ENCODE data around the gene COX10.
"Not testable (repeated sequence)": the region's sequence is repeated elsewhere in the genome, so short reads cannot be mapped to it uniquely, and the experiment has no call there.

COX10 gene

DNA sequence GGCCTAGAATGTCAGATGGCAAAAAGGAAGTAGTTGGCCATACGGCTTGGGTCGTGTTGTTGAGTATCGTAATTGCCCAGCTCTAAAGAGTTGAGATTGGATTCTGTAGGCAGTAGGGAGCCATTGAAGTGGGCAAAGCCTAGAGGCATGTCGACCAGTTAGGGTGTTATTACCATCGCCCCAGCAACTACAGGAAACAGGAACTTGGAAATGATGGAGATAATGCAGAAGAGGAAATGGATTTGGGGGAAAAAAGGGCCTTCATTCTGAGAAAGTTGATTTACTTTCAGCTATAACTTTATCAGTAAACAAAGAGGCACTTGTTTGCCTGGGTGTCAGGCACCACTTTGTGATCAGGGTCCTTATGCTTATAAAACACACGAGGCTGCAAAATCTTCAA lies 52.6 kb downstream of the COX10 start:
- no peak for DNase-seq (ENCODE audit: low read depth in 1 of 2, low spot score in 1 of 2)

DNA sequence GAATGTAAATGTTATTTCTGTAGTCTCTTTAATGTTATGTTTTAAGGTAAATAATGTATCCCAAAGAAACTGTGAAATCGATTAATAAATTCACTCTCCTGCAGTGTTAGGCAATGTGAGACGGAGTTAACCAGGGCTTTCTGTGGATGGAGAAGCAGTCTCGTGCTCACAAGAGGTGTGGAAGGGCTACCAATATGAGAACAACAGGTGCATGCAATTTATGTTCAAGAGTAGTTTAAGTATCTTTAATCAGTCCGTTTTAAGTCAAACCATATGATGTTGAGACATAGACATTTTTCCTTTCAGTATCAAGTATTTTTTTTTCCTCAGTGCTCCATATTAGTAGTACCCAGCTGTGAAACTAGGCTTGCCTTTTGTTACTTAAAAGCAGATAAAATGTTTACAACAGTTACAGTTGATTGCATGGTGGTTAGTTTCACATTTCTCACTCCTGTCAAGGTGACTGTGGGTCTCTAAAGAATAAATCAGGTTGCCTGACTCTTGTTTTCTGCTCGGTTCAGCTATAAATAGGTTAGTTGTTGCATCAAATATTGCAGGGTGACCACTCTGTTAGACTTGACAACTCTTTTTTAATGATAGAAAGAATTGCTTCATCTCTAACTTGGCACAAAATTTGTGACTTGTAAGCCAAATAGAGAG lies 54.4 kb downstream of the COX10 start:
- no peak for DNase-seq (ENCODE audit: low read depth in 1 of 2, low spot score in 1 of 2)

DNA sequence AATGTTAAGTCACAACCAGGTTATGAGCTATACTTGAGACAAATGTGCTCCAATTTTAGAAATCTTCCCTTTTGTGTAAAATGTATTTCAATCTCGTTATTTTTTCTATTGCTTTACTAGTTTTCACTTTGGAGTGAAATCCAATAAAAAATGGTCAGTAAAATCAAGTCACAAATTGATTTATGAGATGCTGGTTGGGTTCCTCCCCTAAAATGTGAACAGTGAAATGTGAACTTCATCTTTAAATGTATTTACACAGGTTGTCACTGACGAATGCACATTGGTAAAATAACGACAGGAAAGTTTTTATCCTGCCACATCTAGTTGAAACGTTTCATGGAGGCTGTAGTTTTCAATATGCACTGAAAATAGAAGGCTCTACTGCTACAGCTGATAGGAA lies 55.5 kb downstream of the COX10 start:
- no peak for DNase-seq (ENCODE audit: low read depth in 1 of 2, low spot score in 1 of 2)

DNA sequence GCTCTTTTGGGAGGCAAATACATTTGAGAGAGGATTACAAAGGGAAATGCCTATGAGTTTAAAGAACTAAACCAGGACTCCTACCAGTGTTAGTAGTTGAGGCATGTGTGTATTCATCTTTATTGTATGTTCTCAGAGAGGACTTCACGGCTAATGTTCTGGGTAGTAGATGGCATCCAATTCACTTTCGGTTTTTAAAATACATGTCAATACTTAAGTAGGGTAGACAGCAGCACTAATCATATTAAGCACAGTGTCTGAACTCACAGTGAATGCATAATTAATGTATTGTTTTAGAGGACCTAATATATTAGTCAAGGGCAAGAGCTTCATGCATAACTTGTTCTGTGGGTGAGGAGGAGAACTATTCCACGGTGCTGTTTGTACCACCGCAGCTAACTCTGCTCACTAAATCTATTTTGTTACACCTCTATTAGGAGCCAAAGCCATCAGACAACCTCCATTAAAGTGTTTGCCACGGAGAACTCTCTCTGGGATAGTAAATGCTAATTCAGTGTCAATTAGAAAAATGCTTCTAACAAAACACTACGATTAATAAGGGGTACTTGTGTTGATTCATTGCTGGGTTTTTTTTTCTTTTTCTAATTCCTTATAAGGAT lies 56.3 kb downstream of the COX10 start:
- no peak for DNase-seq (ENCODE audit: low read depth in 1 of 2, low spot score in 1 of 2)

DNA sequence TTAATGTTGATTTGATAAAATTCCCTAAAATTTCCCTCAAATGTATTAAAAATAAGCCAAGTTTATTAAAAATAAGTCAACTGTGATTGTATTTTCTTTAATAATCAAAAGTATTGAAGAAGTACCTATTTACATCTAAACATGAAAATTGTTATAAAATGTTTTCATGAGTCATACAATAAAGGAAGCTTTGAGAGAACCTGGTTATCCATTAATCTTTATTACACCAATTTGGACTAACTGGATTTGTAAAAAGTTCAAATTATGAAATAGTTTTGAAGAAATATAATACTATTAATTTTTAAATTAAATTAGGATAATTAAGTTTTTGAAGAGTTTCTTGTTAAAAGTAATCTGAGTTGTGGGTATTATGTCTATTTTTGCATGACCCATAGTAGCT lies 63.8 kb downstream of the COX10 start:
- no peak for DNase-seq (ENCODE audit: low read depth in 1 of 2, low spot score in 1 of 2)

DNA sequence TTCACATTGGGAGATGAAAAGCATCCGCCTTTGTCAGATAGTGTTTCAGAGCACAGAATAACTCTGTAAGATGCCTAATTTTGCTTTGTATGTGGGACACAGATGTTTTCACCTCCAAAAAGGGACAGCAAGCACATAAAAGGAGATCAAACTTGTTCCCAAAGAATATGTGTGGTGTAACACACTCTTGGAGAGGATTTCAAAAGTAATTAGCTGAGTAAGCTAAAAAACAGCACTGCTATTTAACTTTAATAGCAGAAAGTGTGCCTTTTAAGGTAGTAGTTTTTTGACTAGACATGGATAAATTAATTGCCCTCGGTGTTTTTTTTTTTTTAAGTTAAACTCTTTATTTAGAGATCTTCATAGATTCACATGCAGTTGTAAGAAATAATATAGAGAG lies 65.2 kb downstream of the COX10 start:
- DNase-seq (ENCODE audit: low read depth in 1 of 2, low spot score in 1 of 2): no peak

DNA sequence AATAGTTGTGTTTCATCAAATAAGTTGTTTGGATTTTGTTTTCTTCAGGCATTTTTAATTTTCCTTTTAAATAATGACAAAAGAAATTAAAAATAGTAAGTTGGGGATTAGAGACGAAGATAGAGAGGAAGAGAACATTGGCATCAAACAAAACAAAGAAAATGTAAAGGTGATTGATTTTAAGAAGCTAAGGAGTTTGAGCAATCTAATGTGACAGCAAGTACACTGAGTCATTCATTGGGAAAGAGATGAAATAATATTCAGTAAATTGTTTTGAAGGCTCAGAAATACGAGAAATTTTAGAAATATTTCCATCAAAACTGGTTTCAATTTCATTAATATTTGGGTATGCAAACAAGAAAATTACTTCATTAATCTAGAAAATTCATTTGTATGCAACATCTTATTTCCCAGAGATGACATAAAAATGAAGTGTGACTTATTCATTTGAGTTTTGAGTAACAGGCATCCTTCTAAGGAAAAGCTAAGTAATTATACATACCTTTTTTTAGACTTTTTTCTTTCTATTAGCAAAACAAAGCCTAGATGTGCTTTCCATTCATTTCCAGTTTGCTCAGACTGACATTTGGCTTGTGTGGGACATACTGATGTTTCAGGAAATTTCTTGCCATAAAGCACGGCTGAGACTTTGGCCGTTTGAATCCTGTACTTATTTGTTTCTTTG lies 66.7 kb downstream of the COX10 start:
- no peak for DNase-seq (ENCODE audit: low read depth in 1 of 2, low spot score in 1 of 2)

DNA sequence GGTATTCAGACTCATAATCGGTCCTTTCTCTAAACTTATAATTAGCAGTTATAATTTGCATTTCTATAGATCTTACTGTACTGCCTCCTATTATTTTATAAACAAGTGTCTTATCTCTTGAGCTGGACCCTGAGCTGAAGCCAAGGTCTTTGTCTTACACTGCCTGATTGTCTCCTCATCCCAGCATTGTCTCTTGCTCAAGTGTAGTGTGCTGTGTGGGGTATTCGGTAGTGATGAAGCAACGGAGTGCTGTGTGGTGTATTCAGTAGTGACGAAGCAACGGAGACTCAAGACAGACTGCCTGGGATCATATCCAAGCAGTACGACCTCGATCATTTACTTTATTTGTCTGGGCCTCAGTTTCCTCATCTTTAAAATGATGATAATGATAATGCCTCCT lies 69.3 kb downstream of the COX10 start:
- no peak for DNase-seq (ENCODE audit: low read depth in 1 of 2, low spot score in 1 of 2)

DNA sequence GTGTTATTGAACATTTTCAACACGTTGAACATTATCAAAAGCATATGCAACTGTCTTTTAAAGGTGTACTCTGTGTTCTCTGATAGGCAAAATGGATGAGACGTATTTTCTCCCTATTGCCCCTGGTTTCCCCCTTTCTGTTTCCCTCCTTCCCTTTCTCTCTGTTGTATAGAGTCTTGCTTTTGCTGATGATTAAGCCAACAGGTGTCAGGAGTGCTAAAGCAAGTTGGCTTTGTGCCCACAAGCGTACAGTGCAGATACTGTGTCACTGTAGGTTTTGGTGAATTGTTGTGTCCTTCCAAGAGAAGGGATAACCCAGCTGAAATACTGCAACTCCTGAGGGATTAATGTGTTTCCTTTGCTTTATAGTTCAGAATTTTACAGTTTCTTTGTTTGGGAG lies 74.4 kb downstream of the COX10 start:
- DNase-seq (ENCODE audit: low read depth in 1 of 2, low spot score in 1 of 2): no peak

DNA sequence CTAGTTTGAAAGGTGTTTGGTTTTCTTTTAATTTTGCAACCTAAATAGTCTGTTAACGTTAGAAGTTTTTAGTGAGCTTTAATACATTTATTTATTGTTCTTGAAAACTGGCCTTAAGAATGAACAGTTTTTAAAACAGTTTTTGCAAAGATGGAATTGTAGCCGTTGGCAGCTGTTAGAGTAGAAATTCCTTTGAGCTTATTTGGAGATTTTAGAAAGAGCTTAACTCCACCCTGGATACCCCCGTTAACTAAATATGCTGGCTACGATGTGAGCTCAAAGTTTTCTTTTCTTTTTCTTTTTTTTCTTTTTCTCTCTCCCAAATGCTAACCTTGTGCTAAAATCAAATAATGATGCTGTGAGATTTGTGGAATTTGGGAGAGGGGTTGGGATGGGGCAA lies 75.2 kb downstream of the COX10 start:
- DNase-seq (ENCODE audit: low read depth in 1 of 2, low spot score in 1 of 2): no peak

DNA sequence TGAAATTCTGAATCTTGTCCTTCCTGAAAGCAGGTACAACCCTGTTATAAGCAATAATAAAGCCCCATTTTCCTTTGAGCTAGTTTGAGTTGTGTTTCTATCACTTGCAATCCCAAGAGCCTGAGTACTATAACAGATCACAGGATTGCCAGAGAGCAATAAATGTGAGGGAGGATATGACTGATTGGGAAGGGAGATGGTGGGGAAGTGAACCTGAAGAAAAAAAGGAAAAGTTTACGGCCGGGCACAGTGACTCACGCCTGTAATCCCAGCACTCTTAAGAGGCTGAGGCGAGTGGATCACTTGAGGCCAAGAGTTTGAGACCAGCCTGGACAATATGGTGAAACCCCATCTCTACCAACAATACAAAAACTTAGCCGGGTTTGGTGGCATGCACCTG lies 80.4 kb downstream of the COX10 start:
- DNase-seq (ENCODE audit: low read depth in 1 of 2, low spot score in 1 of 2): no peak

DNA sequence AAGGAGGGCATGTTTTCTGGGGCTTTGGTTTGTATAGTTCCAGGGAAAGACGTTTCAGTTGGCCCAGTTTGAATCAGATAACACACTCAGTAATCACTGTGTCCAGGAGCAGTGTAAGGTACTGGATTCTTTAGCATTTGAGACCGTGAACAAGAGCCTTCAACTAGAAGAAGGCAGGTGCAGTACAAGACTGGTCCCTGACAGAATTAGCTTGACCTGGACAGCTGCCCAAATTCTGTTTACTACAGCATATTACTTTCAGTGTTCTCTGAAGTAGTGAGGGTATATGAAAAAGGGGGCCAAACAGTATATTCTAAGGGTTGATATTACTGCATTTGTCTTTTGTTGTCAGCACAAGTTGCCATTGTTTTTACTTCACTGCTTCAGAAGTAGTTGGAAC lies 81.3 kb downstream of the COX10 start:
- DNase-seq (ENCODE audit: low read depth in 1 of 2, low spot score in 1 of 2): no peak

DNA sequence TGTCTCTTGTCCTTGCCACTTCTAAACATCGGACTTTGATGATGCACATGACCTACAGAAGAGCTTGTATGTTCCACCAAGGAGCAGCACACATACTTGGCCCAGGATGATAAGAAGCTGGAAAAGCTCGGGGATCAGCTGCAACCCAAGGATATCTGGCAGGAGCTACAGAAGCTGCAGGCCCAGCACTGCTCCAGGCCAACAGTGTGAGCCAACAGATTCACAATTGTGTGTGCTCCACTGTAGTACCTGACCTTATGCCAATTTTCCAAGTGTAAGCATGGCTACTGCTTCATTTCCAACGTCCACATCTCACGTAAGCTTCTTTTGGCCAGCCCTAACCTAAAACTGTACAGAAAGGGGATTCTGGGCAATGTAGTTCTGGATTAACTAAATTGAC lies 83.4 kb downstream of the COX10 start:
- no peak for DNase-seq (ENCODE audit: low read depth in 1 of 2, low spot score in 1 of 2)

DNA sequence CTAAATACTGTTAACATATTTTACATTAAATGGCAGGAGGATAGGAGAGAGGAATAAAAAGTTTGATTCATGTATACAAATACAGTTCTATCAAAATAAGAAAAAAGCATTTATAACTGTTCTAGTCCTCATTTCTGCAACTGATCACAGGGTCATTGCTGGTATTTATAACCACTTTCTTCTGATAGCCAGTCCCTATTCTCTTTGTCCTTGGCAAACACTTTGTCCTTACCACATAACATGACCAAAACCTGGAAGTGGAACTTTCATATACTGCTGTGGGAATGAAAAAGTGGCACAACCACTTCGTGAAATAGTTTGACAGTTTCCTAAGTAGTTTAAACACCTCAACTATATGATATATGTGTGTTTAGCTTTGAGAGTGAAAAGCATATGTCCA lies 84.1 kb downstream of the COX10 start:
- DNase-seq (ENCODE audit: low read depth in 1 of 2, low spot score in 1 of 2): no peak

DNA sequence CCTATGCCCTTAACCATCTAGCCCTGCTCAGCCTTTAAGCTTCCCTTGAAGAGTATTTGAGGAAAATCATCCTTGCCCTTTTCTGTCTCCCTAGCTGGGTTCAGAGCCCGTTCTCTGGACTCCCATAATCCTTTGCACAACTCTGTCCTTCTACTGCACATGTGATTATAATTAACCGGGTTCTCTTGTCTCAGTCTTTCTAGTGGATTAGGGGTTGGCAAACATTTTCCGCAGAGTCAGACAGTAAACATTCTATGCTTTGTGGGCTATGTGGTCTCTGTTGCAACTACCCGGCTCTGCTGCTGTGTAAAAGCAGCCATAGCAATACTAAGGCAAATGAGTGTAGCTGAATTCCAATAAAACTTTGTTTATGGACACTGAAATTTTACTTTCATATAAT lies 87.4 kb downstream of the COX10 start:
- DNase-seq (ENCODE audit: low read depth in 1 of 2, low spot score in 1 of 2): no peak

DNA sequence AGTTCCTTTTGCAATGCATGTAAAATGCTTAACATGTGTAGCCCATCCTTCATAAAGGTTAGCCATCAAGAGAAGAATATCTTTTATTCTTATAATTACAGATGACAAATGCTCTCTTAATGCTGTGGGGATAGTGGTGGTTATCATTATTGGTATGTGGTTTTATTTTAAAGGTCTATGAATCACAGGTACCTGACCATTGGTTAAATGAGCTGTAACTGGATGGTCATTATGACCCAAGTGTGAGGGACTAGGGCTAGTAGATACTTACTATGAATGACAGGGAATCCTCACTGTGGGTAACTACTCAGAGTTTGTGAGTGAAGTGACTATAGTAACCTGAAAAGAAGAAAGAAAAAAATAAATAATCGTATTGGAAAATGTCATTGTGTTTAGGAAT lies 88.5 kb downstream of the COX10 start:
- DNase-seq (ENCODE audit: low read depth in 1 of 2, low spot score in 1 of 2): no peak

DNA sequence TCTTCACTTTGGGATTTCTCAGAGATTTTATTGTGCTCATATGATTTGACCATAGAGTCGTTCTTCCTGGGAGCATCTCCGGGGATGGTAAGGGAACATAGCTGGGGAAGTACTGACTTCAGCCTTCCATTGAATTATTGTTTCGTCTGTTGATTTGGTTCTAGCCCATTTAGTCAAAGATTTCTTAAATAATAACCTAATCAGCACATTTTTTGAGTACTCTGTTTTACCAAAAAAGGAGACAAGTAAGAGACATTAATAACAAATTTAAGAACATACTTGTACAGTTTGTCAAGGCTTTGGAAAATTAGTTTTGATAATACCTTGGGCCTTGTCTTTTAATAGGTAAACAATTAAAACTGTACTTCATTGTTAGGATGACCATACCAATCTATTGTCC lies 89.4 kb downstream of the COX10 start:
- no peak for DNase-seq (ENCODE audit: low read depth in 1 of 2, low spot score in 1 of 2)

DNA sequence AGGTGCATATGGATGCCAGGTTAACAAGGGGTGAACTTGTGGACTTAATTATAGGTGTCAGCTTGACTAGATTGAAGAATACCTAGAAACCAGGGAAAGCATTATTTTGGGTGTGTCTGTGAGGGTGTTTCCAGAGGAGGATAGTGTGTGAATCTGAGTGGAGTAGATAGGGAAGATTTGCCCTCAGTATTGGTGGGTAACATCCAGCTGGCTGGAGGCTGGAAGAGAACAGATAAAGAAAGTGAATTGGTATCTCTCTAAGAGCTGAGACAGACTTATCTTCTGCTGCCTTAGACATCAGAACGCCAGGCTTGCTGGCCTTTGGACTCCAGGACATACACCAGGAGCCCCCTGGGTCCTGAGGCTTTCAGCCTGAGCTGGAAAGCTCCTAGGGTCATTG lies 92.1 kb downstream of the COX10 start:
- DNase-seq (ENCODE audit: low read depth in 1 of 2, low spot score in 1 of 2): no peak

DNA sequence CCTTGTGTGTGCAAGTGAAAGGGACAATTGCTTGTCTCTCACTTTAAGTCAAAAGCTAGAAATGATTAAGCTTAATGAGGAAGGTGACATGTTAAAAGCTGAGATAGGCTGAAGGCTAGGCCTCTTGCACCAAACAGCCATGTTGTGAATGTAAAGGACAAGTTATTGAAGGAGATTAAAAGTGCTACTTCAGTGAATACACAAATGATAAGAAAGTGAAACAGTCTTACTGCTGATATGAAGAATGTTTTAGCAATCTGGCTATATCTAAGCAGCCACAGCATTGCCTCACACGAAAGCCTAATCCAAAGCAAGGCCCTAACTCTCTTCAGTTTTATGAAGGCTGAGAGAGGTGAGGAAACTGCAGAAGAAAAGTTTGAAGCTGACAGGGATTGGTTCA lies 96.3 kb downstream of the COX10 start:
- no peak for DNase-seq (ENCODE audit: low read depth in 1 of 2, low spot score in 1 of 2)

DNA sequence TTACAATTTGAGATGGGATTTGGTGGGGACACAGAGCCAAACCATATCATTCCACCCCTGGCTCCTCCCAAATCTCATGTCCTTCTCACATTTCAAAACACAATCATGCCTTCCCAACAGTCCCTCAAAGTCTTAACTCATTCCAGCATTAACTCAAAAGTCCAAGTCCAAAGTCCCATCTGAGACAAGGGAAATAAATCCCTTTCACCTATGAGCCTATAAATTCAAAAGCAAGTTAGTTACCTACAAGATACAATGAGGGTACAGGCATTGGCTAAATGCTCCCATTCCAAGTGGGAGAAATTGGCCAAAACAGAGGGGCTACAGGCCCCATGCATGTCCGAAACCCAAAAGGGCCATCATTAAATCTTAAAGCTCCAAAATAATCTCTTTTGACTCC lies 98.5 kb downstream of the COX10 start:
- DNase-seq (ENCODE audit: low read depth in 1 of 2, low spot score in 1 of 2): not testable (repeated sequence)

DNA sequence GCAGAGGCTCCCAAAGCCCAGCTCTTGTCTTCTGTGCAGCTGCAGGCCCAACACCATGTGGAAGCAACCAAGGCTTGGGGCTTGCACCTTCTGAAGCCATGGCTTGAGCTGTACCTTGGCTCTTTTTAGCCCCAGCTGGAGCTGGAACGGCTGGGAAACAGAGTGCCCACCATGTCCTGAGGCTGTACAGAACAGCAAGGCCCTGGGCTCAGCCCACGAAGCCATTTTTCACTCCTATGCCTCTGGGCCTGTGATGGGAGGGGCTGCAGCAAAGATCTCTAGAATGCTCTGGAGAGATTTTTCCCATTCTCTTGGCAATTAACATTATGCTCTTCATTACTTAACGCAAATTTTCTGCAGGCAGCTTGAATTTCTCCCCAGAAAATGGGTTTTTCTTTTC lies 99.3 kb downstream of the COX10 start:
- DNase-seq (ENCODE audit: low read depth in 1 of 2, low spot score in 1 of 2): no peak

DNA sequence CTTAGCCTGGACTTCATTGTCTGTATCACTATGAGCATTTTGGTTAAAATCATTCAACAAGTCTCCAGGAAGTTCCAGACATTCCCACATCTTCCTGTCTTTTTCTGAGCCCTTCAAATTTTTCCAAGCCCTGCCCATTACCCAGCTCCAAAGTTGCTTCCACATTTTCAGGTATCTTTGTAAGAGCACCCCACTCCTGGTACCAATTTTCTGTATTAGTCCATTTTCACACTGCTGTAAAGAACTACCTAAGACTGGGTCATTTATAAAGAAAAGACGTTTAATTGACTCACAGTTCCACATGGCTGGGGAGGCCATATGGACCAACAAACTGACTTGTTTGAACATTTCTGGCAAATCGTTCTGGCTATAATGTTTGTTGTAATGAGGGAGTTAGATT lies 100.0 kb downstream of the COX10 start:
- DNase-seq (ENCODE audit: low read depth in 1 of 2, low spot score in 1 of 2): no peak

DNA sequence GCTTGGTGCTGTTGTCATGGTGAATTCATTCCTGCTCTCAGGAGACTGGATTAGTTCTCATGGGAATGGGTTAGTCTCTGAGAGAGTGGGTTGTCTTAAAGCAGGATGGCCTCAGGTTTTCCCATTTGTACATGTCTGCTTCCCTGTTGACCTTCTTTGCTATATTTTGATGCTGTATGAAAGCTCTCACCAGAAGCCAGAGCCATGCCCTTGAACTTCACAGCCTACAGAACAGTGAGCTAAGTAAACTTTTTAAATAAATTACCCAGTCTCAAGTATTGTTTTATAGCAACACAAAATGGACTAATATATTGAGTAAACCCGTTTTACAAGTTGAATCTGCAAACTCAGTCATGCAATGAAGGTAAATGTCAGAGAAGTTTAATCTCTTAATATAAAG lies 100.6 kb downstream of the COX10 start:
- DNase-seq (ENCODE audit: low read depth in 1 of 2, low spot score in 1 of 2): no peak
